Fibroblast of skin of right quadriceps (primary cell): ENCODE results near the gene TNS3.
A peak's percentile ranks its signal among the peaks of the same experiment; 100 is the strongest.
"Not testable (repeated sequence)": the region's sequence is repeated elsewhere in the genome, so short reads cannot be mapped to it uniquely, and the experiment has no call there.

Experiments
- DNase-seq: peaks from one replicate; pipeline ENCODE4 v3.0.0-alpha.2; 2013

The TNS3 gene

GRCh38 chr7:47482013-47482875 lies 99.7 kb downstream of the TNS3 start:
- DNase-seq: peak; percentile 94

DNA sequence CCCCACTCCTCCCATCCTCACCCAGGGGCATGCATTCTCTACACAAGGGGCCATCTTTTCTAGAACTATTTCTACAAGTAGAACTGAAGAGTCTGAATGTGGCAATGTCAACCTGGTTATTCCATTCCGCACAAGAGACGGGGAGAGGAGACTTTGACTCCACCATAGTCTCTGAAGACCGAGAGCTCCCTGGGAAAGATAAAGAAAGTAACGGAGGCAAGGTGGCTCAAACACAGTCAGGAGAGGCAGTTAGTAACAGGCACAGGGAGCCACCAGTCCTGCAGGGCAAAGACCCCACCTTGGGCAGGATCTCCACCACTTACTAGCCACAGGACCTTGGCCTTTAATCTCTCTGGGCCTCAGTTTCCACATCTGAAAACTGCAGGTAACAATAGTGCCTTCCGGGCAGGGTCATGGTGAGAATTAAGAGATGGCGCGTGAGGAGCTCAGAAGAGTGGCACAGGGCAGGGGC lies 100.3 kb downstream of the TNS3 start:
- no peak for DNase-seq

DNA sequence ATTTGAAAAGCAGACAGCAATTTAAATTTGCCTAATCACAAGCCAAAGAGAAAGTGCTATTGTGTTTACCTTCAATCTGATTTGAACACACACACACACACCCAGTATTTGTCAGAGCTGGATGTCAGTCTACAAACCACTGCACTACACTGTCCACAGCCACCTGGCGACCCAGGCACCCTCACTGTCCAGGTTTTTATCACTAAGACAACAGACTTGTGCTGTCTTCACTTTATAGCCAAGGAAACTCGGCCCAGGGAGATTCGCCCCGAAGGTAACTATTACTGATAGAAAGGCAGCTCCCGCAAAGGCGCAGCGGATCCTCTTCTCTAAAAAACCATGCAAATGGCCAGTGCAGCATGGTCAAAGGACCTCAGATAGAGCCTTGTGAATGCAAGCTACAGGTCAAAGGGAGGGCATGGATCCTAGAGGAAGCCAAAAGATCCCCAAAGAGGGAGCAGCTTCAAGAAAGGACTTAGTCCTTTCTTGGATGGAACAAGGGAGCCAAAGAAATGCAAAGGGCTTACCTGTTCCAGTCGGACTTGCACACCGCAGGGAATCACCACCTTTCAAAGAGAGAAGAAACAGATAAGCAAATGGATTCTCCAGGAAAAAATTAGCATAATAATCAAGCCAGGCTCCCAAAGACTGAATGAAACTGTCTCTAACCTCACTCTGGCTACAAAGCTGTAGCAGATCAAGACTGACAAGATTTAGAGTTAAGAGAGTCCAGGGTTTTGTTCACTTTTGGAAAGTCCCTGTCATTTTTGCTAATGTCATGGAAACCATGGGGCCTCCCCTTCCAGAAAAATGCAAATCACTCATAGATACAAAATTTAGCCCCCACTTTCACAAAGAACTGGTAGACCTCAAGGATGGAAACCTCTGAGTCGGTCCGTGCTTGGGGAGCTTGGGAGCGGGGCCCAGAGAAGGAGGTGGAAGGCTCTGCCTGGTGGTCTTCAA lies 101.1 kb downstream of the TNS3 start:
- DNase-seq: no peak

DNA sequence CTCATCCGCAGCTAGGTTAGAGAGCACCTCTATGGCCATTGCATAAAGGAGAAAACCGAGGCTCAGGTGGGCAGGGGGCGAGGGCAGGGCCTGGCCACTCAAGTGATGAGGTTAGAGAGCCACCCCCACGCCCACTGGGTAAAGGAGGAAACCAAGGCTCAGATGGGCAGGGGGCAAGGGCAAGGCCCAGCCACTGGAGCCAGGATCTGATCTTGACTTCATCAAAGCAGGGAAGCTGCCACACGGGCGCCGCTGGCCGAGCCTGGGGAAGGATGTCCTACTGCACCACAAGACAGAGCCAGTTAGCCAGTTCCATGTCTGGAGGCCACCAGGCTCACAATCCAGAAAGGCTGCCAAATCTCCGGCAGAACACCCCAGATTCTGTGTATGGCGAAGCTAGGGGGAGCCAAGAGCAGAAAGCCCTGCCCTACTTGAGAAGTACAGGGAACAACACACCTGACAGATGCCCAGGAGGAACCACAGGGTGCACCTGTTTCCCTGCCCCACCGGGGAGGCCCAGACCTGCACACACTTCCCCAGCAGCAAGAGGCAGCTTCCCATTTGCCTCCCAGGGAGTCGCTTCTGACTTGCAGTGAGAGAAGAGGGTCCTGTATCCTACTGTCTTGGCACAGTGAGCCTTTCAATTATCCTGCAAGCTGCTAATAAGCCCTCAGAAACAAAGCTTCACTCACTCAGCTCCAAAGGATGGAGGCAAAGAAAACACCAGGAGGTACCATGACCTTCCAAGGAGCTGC lies 101.9 kb downstream of the TNS3 start:
- DNase-seq: no peak

DNA sequence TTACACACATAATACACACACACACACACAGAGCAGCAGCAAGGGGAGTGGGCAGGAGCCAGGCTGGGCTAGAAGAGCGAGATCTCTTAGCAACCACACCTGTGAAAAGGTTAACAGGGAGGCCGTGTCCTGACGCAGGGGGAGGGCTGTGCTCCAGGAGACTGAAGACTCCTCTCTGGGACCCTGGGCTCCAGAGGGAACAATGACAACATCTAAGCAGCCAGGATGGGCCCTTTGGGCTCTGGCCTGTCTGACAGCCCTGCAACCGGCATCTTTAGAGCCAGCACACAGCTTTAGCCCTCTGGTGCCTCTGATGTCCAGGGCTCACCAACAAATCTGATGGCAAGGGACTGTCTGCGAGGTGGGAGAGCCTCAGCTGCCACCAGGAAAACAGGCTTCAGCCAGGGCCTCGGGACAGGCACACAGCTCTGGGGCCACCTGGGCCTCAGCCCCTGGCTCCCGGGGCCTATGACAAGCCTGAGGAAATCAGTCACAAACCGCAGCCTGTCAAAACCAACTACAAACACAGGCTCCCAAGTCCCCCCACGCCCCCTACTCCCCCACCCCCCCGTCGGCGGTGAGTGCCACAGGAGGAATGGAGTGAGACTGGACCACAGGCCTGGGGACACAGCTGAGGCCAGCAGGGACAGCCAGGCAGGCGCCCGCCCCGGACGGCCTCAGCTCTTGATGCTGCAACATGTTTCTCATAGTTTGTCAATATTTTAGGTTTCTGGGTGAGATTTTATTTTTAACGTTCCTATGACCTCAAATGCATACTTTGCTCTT lies 102.8 kb downstream of the TNS3 start:
- no peak for DNase-seq

GRCh38 chr7:47478017-47478344 lies 103.9 kb downstream of the TNS3 start:
- DNase-seq: no peak

GRCh38 chr7:47477191-47478016 lies 104.5 kb downstream of the TNS3 start:
- no peak for DNase-seq

- DNase-seq: no peak
These were observed 106.1 kb downstream of the TNS3 start for GRCh38 chr7:47475880-47476227.

- peak; percentile 72 for DNase-seq
These were observed 106.7 kb downstream of the TNS3 start for GRCh38 chr7:47474937-47475879.

- DNase-seq: no peak
These were observed 107.5 kb downstream of the TNS3 start for GRCh38 chr7:47474211-47474936.

DNA sequence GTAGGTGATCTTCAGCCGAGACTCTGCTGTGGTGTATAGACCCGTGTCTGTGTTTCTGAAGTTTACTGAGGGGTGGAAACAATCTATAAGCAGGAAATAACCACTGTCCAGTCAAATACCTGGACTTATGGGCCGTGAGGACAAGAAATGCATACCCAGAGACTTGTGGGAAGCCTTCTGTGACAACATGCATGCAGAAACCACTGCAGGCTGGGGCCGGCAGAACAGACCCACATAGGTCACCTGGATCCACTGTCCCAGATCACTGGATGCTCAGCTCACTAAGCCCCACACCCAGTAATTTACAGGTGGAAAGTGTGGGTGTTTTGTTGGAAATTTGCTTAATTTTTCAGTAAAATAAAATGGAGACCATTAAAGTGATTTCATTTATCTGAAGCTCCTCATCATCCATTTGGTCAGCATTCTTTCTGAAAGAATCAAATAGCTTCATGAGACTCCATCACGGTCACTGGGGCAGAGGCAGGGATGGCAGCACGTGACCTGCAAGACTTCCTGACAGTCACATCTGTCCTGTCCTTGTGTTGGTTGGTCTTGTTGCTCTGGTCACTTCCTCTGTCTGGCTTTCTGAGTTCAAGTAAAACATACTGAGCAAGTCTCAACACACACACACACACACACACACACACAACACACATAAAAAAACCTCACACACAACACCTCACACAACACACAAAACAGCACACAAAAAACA lies 108.3 kb downstream of the TNS3 start:
- DNase-seq: no peak

DNA sequence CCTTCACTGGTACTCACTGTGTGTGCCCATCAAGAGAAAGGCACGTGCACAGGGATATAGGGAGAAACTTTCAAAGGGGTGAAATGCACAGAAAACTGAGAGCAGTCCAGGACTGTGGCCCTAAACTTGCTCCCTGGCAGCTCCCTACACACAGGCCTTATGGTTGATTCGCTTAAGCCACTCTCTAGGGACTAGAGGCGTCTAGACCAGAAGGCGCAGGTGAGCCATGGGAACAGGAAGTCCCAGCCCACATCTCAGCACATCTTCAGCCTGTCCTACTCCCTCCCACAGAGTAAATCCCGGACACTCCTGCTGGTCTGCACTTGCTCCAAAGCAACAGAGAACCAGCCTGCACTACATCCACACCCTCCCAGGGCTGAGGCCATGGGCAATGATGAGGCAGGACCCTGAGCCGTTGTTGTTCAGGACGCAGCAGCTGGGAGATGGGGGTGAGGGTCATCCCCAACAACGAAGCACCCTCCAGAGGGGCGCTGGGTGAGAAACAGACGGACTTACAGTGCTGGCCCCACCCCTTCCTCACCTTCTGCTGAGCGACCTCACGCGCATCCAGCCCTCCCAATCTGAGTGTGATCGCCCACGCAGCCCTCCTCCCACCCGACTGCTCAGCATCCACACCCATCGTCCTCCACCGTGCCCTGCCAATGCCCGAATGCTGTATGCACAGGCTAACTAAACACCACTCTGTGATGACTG lies 109.3 kb downstream of the TNS3 start:
- DNase-seq: no peak

DNA sequence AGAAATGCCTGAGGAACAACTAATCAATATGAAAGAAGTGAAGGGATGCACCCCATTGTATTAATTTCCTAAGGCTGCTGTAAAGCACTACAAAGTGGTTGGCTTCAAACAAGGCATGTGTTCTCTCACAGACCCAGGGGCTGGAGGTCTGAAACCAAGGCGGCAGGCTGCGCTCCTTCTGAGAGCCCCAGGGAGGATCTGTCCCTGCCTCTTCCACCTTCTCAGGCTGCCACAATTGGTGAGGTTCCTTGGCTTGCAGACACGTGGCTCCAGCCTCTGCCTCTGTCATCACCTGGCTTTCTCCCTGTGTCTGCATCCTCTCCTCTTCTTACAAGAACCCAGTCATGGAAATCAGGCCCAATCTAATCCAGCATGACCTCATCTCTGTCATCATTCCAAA lies 110.1 kb downstream of the TNS3 start:
- no peak for DNase-seq

DNA sequence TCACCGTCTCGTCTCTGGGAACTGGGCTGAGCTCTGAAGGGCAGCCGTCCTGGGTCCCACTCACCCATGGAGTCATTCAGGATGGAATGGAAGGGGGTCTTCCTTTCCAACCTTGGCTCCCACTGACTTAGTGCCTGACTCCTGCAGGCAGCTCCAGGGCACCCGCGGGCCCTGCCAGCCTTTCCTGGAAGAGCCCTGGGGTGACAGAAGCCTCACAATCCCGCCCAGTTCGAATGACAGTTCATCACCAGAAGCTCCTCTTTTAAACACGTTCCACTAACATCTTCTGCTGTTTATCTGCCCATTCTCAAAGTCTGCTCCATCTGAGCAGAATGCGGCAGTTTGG lies 110.6 kb downstream of the TNS3 start:
- DNase-seq: no peak

DNA sequence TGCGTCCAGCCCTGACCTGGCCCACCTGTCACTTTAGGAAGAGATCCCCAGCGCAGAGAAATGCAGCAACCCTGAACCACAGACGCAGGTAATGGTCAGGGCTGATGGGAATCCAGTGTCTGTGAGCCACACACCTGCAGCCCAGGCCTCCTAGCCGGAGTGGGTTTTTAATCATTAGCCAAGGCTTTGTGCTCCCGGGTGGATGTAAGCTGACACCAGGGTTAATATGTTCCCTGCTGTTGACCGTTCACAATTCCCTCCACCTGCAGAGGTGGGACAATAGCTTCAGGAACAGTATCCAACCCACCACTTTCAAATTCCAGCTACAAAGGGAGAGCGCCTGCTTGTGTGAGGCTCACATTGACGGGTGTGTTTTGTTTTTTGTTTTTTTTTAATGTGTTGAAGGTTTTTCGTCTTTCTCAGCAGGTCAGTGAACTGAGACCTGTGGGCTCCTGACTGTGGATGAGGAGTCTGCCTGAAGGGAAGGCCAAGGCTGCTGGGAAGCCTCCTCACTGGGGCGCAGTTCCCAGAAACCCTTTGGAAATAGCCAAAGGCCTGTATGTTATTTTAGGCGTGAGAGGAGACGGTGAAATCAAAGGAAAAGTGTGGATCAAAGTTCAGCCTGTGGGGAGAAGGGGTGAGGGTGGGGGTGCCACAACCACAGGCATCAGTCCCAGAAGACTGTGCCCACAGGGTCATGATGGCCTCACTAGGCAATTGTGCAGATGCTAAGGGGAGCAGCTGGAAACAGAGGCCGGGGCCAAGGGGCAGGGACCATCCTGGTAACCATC lies 111.1 kb downstream of the TNS3 start:
- no peak for DNase-seq

DNA sequence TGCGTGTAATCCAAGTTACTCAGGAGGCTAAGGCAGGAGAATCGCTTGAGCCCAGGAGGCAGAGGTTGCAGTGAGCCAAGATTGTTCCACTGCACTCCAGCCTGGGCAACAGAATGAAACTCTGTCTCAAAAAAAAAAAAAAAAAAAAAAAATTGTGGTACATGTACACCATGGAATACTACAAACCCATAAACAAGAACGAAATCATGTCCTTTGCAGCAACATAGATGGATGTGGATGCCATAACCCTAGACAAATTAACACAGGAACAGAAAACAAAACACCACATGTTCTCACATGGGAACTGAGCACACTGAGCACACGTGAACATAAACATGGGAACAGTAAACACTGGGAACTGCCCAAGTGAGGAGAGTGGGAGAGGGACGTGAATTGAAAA lies 112.1 kb downstream of the TNS3 start:
- not testable (repeated sequence) for DNase-seq

DNA sequence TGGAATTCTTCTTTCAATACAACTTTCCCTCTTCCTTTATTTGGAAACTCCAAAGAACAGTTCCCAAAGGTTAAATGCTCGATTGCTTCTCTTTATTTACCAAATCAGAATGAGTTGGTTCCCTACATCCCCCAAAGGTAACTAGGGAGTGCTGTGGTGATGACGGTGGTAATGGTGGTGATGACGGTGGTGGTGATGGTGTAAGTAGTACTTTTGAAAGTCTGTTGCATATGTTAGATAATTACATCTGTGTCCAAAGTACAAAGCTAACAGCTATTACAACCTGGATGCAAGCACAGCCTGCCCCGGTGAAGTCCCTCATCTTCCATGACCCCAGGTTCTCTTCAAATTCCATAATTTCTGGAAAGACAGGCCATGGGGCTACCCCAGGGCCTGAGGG lies 115.1 kb downstream of the TNS3 start:
- no peak for DNase-seq
